ENCODE measurements around the gene CUL1. TPM values are rescaled to one million over a fixed set of nuclear protein-coding genes. Genes with fewer than 3 reads are reported as not detected.

Gene CUL1
- total and polyA plus RNA-seq, 12 donors, result 14.0 to 53.4 (median 43.5) TPM

DNA sequence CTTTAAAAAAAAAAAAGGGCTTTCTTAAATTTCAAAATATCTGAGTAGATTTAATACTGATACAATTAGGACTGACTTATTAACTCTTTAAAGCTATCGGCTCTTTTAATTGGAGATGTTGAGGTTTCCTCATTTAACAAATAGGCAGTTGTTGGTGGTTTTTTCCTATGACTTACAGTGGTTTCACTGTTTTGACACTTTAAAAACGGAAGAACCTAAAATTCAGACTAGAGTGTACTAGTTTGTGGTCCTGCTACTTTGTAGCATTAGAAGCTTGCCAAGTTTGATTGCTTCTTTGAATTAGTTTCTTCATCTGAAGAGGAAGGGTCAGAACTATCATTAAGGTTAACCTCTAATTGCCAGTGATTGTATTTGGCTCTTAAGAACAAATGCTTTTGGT, 27.7 kb downstream of the CUL1 start:
- Histone ChIP-seq H3K4me1 (peaks cover 7 to 81% (median 49%) of the 10 kb centered on the region in 9 donors), H3K27me3 (no peaks in the 10 kb centered on the region), H3K27ac (no peak overlapping the region), H3K36me3 (peaks cover 0 to 18% (median 0%) of the 10 kb centered on the region in 9 donors), H3K9me3 (no peaks in the 10 kb centered on the region), H3K4me3 (no peak overlapping the region)
- intact Hi-C loops (cut with DNase I), result no loop called here
- TF ChIP-seq CTCF (IDR thresholded peaks at IDR 0.05), result no peak
- ATAC-seq (no peak), DNase-seq (no peak)
- 79 to 86% methylated on average over 2 of the region's 2 CpGs for WGBS, 2 donors

DNA sequence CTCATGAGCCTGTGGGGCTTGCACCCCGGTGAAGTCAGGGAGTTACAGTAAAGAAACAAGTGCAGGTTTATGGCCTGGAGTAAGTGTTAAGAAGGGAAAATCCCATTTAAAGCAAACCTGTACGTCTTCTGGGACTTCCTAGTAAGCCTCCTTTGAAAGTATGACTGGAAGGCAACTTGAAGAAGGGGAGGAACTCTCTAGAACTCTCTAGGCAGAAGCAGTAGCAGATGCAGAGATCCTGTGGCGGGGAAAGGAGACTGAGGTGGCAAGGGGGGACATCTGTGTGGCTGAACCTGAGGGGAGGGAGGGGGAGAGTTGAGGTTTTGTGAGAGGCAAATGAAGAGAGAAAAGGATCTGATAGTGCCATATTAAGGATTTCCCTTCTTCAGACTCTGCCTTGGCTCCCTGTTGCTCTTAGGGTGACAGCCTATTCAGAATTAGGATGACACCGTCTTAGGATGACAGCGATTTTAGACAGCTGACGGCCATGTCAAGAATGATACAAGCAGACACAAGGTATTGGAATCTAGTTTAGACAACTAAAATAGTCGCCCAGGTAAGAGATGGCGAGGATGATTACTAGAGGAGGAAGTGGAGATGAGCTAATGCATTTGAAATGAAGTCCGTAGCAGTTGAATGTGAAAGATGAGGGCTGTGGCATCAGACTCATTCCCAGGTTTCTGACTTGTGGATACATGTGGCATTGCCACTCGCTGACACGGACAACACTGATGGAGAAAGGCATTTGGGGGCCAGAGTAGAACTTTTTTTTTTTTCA, 29.0 kb downstream of the CUL1 start:
- no peak overlapping the region for H3K27ac ChIP-seq
- peaks cover 0 to 31% (median 8%) of the 10 kb centered on the region in 9 donors for H3K36me3 ChIP-seq
- TF ChIP-seq CTCF (IDR thresholded peaks at IDR 0.05), result no peak
- WGBS, 2 donors, result 91 to 92% methylated on average over 11 of the region's 11 CpGs
- H3K4me1 ChIP-seq, result peaks cover 3 to 68% (median 36%) of the 10 kb centered on the region in 9 donors
- H3K27me3 ChIP-seq, result no peaks in the 10 kb centered on the region
- no peaks in the 10 kb centered on the region for H3K9me3 ChIP-seq
- intact Hi-C loops (cut with DNase I), result no loop called here
- H3K4me3 ChIP-seq, result no peak overlapping the region
- DNase-seq (no peak), ATAC-seq (no peak)

GRCh38 chr7:148729984-148730733, 31.5 kb downstream of the CUL1 start:
- ATAC-seq (peak in 2 of 8 donors; percentile 38 to 51), DNase-seq (no peak)
- 71 to 72% methylated on average over 12 of the region's 12 CpGs for WGBS, 2 donors
- TF ChIP-seq CTCF (IDR thresholded peaks at IDR 0.05), result no peak
- H3K4me1 ChIP-seq, result peaks cover 0 to 69% (median 35%) of the 10 kb centered on the region in 9 donors
- peaks cover 0 to 54% (median 11%) of the 10 kb centered on the region in 9 donors for H3K36me3 ChIP-seq
- H3K4me3 ChIP-seq, result no peak overlapping the region
- no peaks in the 10 kb centered on the region for H3K27me3 ChIP-seq
- intact Hi-C loops (cut with DNase I), result no loop called here
- no peak overlapping the region for H3K27ac ChIP-seq
- H3K9me3 ChIP-seq, result no peaks in the 10 kb centered on the region

GRCh38 chr7:148732862-148733261, 34.2 kb downstream of the CUL1 start:
- H3K36me3 ChIP-seq, result peaks cover 0 to 80% (median 11%) of the 10 kb centered on the region in 9 donors
- WGBS, 2 donors, result 55 to 68% methylated on average over 3 of the region's 3 CpGs
- H3K27ac ChIP-seq, result no peak overlapping the region
- no peaks in the 10 kb centered on the region for H3K9me3 ChIP-seq
- ATAC-seq (no peak), DNase-seq (no peak)
- intact Hi-C loops (cut with DNase I), result no loop called here
- no peak for TF ChIP-seq CTCF (IDR thresholded peaks at IDR 0.05)
- H3K4me3 ChIP-seq, result no peak overlapping the region
- H3K27me3 ChIP-seq, result no peaks in the 10 kb centered on the region
- H3K4me1 ChIP-seq, result peaks cover 0 to 48% (median 25%) of the 10 kb centered on the region in 9 donors
